OCI-LY7 (cell line): ENCODE results near the gene SLC26A9.

ENCODE experiments used
- EZH2phosphoT487 ChIP-seq: fragments of 200-600 bp; sonication (generic); IDR thresholded peaks from 2 replicates; pipeline ENCODE4 v1.6.1; 2018; ENCODE audit warnings: low read depth, borderline replicate concordance, mild to moderate bottlenecking, mixed run types, antibody characterized with exemption, low read length, moderate library complexity, mixed read lengths
- TF ChIP-seq, protein P1 (sequence below): fragments of 200-600 bp; sonication (generic); conservative IDR thresholded peaks from 2 replicates; pipeline ENCODE4 v1.5.1; 2014; ENCODE audit warnings: mild to moderate bottlenecking, antibody characterized with exemption, low read length, moderate library complexity, mixed read lengths

DNA sequence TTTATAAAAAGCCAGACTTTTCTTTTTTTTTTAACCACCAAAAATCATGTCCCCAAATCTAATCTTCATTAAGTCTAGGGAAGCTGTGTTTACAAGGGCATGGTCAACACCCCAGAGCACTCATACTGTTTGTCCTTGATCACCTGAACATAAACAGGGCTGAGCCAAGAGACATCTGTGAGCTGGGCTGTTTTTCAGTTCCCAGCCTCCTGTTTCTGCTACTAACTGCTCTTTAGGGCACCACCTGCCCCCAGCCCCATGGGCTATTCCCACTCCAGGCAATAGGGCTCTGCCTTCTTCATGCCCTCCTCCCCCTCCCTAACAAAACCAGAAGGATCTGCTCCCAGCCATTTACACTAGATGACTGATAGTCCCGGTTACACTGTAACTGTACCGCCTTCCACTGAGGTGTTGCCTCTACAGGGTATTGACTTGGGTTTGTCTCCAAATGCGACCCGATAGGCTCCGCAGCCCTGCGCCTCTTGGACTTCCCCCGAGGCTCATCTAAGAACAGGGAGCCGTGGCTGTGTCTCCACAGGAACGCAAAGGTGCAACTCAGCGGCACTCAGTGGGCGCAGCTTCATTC, 11.7 kb upstream of the SLC26A9 start:
- TF ChIP-seq, protein P1, sequence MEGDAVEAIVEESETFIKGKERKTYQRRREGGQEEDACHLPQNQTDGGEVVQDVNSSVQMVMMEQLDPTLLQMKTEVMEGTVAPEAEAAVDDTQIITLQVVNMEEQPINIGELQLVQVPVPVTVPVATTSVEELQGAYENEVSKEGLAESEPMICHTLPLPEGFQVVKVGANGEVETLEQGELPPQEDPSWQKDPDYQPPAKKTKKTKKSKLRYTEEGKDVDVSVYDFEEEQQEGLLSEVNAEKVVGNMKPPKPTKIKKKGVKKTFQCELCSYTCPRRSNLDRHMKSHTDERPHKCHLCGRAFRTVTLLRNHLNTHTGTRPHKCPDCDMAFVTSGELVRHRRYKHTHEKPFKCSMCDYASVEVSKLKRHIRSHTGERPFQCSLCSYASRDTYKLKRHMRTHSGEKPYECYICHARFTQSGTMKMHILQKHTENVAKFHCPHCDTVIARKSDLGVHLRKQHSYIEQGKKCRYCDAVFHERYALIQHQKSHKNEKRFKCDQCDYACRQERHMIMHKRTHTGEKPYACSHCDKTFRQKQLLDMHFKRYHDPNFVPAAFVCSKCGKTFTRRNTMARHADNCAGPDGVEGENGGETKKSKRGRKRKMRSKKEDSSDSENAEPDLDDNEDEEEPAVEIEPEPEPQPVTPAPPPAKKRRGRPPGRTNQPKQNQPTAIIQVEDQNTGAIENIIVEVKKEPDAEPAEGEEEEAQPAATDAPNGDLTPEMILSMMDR = no peak
- no peak for TF ChIP-seq EZH2phosphoT487
